ENCODE measurements around the gene NF1.

The NF1 gene

DNA sequence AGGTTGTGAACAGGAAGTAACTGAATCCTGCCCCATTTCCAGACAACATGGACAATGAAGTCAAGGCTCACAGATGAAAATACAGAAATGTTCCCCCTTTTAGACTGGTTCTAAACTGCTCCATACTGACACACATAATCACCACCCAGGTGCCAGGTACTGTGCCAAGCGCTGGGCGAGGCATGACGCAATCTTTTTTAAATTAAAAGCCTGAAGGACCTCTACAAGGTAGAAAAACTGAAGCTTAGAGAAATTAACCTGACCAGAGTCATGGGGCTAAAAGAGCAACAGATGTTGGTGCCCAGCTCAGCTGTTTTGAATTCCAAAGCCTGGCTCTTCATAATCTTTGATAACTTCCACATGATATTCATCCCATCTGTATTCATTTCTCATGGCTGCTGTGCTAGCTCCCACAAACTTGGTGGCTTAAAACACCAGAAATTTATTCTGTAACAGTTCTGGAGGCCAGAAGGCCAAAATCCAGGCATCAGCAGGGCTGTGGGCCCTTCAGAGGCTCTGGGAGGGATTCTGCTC, 291.8 kb downstream of the NF1 start:
- DNase-seq (ENCODE audit: low spot score): no peak

DNA sequence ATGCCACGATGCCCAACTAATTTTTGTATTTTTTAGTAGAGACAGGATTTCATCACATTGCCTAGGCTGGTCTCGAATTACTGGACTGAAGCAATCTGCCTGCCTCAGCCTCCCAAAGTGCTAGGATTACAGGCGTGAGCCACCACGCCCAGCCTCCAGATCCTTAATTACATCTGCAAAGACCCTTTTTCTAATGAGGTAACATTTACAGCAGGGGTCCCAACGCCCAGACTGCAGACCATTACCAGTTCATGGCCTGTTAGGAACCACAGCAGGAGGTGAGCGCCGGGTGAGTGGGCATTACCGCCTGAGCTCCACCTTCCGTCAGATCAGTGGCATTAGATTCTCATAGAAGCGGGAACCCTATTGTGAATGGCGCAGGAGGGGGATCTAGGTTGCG, 292.7 kb downstream of the NF1 start:
- DNase-seq (ENCODE audit: low spot score): no peak

DNA sequence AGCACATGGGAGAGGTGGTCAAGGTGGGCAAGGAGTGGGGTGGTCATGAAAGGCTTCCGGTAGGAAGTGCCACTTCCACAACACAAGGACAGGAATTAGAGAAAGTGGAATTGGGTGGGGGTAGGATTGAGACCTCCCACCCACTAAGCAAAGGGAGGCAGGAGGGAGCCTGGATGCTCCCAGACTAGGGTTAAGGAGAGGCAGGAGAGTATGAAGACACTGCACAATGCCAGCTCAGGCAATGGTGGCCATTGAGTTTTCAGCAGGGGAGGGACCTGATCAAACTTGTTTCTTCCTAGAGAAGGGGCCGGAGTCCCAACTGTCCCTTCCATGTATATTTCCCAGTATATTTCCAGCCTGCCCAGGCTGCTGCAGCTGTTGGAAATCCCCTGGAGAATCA, 293.6 kb downstream of the NF1 start:
- DNase-seq (ENCODE audit: low spot score): no peak

DNA sequence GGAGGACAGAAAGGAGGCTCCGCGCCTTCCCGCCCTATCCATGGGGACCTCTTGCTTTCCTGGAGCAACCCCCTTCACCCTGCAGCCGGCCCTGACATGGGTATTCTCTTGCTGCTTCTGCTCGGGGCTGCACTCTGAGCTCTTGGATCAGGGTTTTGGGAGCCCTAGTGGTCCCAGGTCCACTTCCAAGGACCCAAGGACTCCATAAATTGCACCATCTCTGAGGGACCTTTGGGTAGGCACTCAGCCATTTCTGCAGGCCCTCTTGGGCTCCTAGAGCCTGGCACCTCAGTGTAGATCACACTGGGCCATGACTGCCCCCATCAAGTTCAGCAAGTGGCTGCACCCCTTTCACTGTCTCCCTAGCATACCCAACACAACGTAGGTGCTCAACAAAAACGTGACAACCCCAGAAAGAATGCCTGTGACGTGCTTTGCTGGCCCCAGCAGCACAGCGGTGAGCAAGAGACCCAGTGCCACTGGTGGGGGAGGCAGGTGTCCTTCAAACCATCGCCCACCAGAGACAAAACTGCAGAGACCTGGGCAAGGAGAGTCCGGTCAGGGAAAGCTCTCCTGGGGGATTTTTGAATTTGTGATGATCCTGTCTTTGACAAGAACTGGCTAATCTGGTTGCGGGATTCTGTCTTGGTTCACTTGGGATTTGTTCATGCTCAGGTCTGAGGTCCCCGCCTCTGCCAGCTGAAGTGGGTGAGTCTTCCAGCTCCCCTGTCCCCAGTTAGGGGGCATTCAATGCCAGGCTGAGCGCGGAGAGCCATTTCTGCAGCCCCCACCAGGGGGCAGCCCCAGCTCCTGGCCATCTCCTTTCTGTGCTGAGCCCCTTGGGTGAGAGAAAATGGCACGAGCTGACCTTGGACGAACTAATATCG, 294.2 kb downstream of the NF1 start:
- no peak for DNase-seq (ENCODE audit: low spot score)

DNA sequence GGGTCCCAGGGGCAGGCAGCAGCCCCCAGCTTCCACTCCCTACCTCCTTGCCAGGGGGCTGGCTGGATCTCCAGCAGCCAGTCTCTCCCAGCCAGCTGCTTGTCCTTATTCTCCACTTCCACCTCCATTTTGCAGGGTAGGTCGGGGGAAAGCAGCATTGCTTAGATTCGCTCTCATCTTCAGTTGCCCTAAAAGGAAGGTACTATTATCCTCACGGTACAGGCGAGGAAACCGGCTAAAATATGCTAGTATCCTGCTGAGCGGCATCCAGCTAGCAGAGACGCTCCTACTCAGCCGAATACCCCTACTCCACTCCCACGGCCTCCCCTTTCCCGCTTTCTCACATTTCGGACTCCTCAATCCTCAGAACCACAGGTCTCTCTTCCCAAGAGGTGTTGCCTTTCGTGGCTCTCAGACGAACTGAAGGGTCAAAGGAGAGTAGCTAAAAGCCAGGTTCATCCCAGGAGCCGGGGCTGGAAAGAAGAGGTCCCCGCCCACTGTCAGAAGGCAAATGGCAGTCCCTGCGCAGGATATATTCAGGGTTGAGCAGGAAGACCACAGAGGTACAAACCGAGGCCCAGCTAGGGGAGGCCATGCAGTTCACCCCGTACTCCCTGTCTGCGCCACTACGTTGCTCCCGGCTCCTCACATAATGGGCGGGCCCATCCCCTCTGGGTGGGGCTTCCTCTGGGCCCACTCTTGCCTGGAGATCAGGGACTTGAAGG, 295.0 kb downstream of the NF1 start:
- no peak for DNase-seq (ENCODE audit: low spot score)

DNA sequence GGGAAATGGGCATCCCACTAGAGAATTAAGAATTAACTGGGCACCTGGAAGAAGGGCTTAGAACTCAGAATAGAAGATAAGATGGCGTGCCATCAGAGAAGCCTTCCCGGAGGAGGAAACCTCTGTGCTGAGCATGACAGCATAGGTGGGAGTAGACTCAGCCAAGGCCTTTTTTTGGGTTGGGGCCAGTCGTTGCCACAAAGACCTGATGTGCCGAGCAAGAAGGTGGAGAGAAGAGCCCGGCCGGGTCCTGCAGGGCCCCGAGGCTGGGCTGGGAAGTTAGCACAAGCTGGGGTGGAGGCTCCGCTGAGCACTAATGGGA, 295.6 kb downstream of the NF1 start:
- DNase-seq (ENCODE audit: low spot score): no peak

DNA sequence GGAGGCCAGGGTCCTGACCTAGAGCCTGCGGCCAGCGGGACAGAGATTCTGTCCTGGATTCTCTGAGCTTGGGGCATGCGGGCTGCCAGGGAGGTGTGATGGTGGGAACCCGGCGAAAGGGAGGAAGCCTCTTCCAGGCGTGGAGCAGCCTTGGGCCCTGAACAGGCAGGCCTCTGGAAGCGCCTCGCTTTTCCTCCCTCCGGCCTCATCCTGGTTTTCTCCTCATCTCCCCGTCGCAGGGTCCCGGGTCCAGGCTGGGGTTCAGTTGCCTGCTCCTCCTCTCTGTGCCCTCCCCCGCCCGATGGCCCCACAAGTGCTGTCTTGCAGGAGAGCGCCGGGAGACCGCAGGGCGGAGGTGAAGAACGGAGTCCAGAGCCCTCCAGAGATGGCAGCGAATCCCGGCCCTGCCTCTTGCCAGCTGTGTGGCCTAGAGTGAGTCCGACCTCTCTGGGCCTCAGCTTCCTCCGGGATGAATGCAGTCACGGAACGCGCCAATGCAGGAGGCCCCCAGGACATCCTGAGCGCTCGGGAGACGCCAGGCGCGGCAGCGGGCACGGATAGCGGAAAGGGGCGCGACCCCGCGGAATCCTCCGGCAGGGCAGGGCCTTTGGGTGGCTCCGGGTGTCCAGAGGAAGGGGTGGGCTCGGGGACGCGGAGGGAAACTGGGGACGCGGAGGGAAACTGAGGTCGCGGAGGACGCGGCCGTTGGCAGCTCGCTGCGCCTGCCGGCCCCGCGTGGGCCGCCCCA, 296.1 kb downstream of the NF1 start:
- DNase-seq (ENCODE audit: low spot score): no peak

DNA sequence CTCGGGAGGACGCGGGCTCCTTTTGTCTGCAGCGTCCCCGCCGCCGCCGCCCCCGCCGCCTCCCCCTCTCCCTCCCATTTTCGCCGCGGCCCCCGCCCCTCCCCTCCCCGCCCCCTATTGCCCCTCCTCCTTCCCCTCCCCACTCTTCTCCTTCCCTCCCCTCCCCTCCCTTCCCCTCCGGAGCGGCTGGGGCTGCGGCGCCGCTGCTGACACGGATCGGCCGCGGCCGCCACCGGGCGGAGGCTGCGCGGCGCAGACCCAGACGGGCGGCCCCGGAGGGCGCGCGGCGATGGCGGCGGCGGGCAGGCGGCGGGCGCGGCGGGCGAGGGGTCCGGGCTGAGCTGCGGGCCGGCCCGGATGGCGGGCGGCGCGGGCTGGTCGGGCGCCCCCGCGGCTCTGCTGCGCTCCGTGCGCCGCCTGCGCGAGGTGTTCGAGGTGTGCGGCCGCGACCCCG, 296.7 kb downstream of the NF1 start, which contains the start of gene RAB11FIP4:
RAB11FIP4 (plus strand) TSS at position 180 of the 454 bp plus-strand sequence; CDS start at position 358, 178 bp downstream.
- DNase-seq (ENCODE audit: low spot score): no peak

DNA sequence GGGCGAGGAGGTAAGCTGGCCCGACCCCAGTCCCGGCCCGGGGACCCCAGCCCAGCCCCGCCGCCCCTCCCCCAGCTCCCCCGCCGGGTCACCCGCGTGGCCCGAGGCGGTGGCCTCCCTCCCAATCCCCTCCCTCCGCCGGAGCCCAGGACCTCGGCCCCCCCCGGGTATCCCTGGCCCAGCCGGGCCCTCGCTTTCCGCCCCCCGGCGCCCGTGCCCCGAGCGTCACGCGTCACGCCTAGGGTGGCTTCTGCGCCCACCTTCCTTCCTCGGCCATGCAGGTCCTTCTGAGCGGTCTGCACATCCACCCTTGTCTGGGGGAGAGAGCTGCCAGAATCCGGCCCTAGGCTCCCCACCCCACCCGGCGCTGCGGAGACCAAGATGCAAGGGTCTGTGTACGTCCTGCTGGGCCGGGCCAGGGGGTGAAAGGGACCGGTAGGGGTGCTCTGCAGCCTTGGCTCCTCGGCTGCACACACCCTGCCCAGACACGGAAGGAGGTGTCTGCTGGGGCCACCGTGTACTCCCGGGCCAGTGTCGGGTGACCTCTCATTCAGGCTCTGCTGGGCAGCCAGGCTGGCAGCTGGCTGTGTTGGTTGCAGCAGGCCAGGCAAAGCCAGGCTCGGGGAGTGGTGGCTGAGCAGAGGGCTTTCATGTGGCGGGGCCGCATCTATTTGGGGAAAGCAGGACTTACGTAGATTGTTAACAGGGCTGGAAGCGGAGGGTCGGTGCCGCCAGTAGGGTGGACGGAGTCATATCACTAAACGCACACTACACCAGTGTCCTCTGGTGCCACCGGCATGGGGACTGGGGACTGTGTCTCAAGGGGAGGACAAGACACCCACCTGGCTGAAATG, 297.5 kb downstream of the NF1 start:
- no peak for DNase-seq (ENCODE audit: low spot score)

DNA sequence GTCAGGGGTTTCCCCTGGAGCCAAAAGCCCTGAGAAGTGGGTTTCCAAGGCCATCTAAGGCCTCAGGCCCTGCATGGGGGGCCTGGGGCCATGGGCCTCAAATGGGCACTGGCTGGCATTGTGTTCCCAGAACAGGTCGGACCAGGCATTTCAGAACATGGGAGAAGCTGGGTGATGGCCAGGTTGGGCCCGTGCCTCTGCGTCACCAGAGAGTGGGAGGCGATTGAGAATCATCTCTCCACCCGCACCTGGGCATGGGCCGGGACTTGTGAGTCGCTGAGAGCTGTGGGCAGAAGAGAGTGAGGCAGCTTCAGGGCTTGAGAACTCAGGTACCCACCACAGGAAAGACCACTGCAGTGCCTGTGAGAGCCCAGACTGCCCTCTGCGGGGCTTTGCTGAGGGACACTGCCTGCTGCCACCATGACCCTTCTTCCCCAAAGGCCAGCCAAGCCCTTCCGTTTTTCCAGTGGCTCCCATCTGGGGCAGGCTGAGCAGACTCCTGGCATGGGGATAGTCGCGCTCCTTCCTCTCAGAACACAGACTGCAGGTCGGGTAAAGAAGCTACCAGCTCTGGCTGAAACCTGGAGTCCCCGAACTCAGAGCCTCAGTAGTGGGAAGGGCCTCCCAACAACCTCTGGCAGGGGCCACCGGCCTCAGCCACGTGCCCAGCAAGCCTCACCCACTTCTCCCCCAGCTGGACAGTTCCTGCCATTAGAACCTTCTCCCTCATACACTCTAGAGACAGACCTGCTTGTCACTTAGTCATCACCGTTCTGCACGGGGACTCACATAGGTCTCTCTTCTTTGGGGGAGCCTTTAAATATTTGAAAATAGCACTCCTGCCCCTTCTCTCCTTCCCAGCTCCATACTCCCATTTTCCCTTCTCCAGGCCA, 298.3 kb downstream of the NF1 start:
- no peak for DNase-seq (ENCODE audit: low spot score)

DNA sequence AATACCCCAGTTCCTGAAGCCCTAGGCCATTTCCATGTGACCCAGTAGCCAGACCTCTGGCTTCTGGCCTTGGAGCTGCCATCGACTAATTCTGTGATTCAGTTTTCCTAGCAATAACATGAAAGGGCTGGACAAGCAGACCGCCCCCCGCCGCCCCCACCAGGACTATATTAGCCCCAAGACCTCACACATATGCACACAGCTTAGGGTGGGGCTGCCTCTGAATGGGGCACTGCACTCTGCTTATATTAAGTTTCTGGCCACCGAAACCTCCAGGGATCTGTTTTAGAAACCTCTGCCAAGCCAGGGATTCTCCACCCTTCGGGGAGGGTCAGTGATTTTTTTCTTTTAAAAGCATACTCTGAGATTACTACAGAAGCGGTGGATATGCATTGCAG, 299.0 kb downstream of the NF1 start:
- no peak for DNase-seq (ENCODE audit: low spot score)

DNA sequence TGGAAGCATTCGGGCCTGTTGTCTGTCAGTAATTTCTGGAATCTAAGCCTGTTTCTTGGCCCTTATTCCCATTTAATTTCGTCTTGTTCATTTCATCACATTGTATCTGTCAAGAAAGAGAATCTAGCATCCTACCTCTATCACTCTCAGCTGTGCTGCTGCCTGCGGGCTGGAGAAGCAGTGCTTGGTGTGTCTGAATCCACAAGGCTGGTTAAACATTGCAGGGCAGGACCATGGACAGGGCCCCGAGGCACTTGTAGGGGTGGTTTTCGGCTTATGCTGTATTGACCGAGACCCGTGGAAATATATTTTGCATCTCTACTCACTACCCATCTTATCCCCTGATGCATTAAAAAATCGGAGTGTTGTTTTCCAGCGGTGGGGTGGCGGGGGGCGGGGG, 299.8 kb downstream of the NF1 start:
- no peak for DNase-seq (ENCODE audit: low spot score)

DNA sequence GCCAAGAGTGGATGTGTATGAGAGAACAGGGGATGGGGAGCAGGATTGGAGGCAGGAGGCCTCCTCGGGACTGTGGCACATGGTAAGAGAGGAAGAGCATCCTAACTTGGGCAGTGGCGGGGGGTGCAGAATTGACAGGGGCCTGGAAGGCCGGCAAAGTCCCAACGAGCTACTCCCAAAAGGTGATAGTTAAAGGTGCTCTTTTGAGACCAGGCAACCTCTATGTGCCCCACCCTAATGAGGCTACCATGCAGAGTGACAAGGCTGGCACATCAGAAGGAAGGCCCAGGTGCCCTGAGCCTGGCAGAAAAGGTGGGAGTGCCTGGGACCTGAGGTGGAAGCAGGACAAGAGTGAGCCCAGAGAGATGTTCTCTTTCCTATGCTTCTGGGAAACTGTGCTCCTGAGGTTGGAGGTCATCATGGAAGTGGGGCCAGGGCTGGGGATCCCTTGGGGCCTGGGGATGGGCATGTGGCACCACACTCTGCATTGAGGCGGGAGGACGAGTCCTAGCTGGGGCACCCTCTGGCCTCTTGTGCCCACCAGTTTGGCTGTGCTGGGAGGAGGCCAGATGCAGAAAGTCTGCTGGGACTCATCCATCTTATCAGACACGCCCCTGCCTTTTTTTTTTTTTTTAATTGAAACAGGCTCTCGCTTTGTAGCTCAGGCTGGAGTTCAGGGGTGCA, 302.6 kb downstream of the NF1 start:
- DNase-seq (ENCODE audit: low spot score): no peak

DNA sequence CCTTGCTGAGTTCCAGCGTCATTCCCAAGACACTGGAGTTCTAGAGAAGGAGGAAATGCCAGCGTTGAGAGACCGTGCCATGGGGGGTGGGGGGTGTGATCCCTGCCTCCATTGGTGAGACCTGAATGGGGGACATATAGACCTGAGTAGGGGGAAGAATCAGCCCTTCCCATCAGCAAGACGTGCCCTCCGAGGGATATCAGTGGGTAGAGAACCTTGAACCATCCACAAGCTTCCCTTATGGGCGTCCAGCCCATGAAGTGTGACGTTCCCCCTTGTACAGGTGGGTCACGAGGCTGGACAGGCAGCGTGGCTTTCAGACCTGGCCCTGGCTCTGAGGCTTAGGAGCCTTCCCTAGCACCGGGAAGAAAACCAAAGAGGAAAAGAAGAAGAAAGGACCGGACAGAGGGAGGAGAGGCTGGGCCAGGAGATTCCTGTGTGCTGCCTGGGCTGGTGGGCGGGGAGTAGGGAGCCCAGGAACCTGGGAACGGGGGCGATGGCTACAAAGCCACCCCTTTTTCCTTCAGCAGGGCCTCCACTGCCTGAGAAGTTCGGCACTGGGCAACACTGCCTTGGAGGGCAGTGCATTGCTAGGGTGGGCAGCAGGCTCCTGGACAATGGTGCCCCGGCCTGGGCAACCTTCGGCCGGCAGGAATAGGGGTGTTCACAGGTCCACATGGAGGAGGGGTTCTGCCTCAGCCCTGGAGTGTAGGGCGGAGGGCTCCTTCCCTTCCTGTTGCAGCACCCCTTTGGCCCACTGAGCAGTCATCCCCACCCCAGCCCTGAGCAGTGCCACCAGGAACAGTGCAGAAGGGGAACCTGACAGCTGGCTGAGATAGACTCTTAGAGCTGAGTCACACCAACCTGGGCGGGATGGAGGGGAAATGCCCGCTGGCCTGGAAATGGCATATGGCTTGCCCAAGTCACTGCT, 303.9 kb downstream of the NF1 start:
- DNase-seq (ENCODE audit: low spot score): no peak

DNA sequence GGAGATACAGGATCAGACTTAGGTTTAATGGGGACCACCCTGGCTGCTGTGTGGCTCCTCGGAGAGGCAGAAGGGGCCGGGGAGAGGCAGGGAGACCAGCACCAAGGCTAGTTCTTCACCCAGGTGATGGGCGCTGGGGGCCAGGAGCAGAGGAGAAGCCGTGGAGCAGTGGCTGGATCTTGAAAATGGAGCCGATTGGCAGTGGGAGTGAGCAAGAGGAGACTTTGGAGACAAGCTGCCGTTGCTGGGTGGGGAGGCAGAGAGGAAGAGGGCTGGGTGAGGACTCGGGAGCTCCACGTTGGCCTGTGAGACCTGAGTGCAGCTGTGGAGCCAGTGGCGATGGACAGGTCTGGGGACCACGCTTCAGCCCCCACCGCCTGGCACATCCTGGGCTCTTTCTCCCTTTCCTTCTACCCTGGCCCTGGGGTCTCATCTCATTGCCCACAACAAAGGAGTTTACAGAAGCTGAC, 305.7 kb downstream of the NF1 start:
- no peak for DNase-seq (ENCODE audit: low spot score)

DNA sequence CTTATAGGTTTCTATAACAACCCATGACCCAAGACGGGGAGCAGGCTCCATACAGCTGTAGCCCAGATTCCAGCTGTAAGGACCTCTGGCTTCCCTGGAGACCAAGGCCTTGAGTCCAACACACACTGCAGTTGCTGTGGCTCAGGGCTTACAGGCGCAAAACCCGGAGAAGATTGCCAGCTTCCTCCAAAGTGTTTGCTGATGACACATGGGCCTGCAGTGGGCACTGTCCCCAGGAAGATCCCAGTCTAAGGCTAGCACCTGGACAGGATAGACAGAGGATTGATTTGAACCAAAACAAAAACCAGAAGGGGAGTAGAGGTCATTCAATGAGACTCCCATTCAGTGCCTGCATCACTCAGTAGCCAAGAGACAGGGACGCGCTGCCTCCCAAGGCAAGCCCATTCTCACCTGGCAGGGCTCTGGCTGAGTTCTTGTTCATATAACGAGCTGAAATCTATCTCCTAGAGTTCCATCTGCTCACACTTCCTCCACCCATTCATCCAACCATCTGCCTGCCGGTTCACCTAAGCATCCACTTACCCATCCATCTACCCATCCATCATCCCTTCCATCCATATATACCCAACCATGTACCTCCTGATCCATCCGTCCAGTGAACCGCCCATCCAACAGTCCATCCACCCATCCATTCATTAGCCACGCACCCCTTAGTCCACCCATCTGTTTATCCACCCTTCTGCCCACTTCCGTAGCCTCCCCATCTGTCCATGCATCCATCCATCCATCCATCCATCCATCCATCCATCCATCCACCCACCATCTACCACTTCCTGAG, 306.9 kb downstream of the NF1 start:
- no peak for DNase-seq (ENCODE audit: low spot score)

DNA sequence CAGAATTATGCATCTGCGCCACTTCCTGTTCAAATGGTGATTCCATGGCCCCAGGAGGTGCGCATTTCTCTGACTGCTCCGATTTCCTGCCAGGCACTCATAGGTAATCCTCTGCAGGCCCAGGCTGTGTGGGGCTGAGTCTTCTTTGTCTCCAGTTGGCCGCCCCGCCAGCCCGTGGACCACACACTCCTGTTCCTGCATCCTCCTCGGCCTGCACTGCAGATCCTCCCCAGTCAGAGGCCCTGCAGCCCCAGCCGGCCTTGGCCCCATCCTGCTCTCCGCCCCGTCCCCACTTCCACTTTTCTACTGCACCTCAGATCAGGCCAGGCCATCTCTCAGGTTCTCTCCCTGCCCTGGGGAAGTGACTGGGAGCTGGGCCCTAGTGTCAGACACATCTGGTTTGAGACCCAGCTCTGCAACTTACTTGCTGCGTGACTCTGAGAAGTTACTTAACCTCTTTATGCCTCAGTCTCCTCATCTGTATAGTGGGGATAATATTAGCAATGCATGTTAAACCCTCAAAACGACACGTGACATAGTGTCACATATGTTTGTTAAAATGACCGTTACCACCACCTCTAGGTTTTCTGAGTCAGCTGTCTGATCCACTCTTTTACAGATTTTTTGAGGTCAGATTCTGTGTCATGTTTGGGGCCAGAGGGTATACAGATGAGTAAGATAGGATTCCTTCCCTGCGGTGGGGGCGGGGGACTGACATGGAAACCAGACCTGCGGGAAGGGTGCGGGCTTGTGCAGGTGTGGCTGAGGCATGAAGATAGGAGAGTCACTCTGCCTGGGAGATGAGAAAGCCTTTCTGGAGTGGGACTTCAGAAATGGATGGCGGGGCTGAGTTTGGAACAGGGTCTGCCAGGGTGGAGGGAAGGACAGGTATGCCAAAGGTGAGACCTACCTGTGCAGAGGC, 309.5 kb downstream of the NF1 start:
- DNase-seq (ENCODE audit: low spot score): no peak
